NCI-H524 (cell line): ENCODE measurements around the gene TRAPPC6A.
A peak's percentile ranks its signal among the peaks of the same experiment; 100 is the strongest.

Experiments
- DNase-seq, 2 experiments: peaks; one replicate each; lab custom pipeline; 2025; lab: John Stamatoyannopoulos, UW

The TRAPPC6A gene

DNA sequence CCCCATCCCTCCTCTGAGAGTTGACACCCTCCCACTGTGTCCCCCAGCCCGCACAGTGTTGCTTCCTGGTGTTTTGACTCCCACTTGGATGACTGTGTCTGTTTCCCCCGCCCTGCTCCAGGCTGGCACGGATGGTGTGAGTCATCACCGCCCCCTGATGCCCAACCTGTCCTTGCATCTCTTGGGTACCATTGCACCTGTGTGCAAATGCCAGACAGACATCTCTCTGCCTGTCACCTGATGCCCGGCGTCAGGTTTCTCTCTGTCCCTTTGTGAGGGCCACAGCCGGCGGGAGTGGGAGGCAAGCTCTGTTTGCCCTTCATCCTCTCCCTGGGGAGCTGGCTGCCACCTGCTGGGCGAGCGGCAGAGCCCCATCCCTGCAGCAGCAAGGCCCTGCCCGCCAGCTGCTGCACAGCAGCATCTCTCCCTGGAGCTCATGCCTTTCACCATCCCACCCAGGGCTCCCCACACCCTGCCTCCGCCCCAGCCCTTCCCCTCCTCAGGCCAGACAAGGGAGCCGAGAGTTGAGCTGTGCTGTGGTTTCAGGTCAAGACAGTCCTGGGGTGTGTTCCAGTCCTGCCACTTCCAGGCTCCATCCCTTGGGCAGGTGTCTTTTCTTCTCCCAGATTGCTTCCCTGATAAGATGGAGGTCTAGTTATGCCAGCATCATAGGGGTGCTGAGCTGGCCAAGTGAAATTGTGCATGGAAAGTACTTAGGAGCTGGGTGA is 47.0 kb downstream of the TRAPPC6A start:
- DNase-seq, result peak; percentile 33 to 75

DNA sequence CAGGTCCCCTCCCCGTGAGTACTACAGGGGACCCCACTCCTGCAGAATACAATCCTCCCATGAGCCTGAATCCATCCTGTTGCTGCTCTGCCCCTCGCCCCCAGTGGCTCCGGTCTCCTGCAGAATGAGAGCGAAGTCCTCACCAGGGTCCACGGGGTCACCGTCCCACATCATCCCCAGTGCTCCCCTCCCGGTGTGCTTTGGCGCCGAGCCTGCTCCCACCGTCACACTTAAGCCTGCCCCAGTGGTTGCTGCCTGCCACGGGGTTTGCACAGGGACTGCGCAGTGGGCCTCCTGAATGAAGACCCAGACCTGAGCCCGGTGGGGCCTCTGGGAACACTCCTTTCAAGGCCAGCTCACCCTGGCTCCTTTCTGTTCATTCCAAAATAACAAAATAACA is 47.8 kb downstream of the TRAPPC6A start:
- no peak for DNase-seq

DNA sequence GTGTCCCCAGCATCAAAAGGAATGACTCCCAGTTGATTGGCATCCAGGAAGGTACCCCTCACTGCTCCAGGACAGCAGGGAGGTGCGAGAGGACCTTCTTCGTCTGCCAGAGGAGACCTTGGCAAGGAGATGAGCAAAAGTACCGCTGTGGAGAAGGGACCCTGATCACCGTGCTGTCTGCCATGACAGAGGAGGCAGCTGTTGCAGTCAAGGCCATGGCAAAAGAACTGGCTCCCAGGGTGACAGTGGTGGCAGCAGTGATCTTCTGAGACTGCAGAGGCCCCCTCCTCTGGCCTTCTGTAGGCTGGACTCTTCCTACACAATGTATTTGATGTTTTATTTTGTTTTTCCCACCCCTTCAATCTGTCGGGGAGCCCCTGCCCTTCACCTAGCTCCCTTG is 49.2 kb downstream of the TRAPPC6A start:
- no peak for DNase-seq

DNA sequence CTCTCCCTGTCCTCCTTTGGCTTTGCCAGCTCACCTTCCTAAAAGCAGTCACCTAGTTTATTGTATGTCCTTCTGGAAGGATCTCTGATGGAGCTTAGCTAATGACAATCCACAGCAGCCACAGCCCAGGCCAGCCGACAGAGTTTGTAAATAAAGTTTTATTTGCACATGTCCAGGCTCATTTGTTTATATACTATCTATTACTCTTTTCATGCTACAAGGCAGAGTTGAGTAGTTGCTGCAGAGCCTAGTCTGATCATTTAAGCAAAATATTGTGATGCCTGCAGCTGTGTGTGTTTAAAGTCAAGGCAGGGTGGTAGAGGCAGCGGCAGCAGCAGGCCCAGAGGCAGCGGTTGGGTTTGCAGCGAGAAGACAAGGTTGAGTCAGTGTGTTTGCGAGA is 49.9 kb downstream of the TRAPPC6A start:
- DNase-seq, result no peak

DNA sequence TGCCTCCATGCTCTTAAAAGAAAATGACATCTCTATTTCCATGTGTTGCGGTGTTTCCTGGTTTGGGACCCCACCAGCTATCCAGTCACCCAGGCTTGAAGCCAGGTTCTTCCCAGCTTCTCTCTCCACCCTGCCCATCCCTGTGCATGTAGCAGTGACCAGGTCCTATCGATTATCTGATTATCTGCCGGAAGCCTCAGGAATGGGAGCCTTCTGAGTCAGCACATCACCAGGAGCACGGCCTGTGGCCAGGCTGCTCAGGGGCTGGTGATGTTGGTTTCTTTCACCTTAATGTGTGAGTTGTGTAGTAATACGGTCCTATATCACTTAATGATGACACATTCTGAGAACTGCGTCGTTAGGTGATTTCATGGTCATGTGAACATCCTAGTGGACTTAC is 51.4 kb downstream of the TRAPPC6A start:
- no peak for DNase-seq

DNA sequence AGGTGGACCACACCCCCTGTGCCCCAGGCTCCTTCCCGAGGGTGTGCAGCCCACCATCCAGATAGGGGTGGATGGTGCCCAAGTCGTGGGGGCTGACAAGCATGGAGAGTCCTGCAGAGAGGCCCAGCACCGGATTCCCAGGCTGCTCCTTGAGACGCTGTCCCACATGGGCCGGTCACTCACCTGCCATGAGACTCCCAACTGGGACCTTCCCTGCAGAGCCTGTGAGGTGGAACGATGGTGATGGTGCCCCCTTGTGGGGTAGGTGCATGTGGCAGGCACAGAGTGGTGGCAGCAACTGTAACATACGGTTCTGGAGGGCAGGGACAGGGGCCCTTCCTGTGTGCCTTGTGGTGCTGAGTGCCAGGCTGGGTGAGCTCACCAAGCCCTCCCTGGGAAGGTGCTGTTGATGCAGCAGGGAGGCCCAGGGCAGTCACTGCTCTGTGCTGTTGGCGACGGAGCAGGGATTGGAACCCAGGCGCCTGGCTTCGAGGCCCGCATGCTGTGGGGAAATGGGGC is 52.0 kb downstream of the TRAPPC6A start:
- DNase-seq, result peak; percentile 33 to 62

DNA sequence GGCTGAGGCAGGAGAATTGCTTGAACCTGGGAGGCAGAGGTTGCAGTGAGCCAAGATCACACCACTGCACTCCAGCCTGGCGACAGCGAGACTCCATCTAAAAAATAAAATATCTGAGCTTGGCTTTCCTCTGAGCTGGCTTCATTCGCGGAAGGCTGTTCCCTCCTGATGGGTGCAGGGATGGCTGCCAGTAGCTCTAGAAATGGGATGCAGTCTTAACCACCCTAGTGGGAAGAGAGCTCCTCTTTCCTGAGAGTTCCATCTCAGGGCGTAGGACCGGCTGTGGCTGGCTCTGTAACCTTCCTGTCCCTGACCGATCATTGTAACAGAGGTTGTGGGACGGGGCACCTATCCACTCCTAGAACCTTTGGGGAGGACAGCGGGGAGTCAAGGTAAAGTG is 52.7 kb downstream of the TRAPPC6A start:
- DNase-seq, result no peak

DNA sequence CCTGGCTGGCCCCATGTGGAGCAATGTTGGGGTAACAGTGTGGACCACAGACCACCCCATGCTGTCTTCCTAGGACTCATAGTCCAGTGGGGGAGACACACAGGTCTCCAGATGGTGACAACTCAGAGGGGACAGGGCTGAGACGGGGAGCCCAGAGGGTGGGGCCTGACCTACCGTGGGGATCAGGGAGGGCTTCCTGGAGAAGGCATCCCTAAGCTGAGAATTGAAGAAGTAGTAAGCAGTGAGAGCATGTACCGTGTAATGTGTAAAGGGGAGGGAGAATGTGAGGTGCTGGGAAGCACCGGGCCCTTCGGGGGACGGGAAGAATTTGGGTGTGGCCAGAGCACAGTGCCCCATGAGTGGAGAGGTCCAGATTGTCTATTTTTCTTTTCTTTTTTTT is 54.0 kb downstream of the TRAPPC6A start:
- no peak for DNase-seq

DNA sequence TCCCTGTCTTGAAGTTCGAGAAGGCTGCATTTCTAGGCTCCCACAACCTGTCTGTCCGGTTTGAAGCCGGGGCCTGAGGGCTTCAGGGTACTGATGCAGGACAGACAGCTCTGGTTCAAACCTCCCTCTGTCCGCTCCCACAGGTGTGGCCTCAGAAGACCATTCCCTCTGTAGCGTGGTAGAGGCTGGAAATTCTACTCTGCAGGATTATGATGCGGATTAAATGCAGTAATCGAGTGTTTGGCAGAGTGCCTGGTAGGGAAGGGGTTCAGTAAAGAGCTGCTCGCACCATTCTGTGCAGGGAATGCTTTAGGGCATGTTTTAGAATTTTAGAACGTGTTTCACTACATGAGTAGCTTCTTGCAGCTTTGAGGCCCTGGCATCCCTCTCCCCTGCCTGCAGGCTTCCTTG is 54.6 kb downstream of the TRAPPC6A start:
- peak; percentile 66 to 86 for DNase-seq

DNA sequence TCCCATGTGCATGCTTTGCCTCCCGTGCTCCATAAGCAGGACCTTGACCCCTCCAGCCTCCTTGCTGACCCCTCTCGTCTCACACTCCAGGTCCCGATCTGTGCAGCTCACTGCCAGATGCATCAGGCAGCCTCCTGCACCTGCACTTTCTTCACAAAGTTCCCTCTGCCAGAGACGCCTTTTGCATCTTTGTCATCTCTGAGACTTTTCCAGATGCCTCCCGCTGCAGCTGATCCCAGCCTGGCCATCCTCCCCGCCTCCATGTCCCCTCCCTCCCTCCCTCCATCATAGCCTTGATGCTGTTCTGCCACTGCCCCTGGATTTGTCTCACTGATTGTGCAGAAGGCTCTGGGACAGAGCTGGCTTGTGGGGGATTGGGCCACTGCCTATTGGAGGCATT is 55.2 kb downstream of the TRAPPC6A start:
- DNase-seq, result no peak

DNA sequence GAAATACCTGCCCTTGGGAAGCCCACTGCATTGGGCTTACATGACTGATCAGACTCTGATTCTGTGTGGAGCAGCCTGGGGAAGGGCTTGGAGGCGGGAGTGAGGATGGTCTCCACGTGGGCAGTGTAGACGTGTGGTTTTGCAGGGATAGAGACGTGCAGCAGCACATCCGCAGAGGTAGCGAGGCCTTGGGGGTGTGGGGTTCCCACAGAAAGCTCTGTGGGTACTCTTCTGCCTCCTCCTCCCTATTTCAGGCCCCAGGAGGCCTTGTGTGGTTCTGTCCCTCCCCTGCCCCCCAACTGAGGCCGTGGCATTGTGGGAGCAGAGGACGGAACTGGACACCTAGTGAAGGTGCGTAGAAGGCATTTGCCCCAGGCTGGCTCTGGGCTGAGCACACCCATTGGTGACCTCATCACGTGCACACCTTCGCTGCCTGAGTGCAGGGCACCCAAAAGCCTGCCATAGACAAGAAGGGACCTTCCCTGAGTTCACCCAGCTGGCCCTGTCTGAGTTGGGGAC is 56.2 kb downstream of the TRAPPC6A start:
- DNase-seq, result no peak

DNA sequence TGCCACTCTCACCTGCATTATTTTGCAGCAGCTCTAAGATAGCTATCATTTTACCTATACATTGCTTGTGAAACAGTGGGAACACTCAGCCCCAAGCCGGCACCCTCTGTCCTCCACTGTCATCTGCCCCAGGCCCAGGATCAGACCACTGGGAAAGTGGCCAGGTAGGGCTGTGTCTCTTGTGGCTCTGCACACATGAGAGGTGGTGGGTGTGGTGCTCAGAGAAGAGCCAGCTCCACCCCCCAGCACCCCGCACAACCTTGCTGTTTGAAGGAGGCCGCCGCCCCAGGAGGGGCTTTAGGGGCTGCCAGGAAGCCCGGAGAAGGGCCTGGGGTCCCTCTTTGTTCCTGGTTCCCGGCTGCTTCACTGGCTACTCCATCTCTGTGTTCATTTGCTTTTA is 58.5 kb downstream of the TRAPPC6A start:
- DNase-seq, result no peak

DNA sequence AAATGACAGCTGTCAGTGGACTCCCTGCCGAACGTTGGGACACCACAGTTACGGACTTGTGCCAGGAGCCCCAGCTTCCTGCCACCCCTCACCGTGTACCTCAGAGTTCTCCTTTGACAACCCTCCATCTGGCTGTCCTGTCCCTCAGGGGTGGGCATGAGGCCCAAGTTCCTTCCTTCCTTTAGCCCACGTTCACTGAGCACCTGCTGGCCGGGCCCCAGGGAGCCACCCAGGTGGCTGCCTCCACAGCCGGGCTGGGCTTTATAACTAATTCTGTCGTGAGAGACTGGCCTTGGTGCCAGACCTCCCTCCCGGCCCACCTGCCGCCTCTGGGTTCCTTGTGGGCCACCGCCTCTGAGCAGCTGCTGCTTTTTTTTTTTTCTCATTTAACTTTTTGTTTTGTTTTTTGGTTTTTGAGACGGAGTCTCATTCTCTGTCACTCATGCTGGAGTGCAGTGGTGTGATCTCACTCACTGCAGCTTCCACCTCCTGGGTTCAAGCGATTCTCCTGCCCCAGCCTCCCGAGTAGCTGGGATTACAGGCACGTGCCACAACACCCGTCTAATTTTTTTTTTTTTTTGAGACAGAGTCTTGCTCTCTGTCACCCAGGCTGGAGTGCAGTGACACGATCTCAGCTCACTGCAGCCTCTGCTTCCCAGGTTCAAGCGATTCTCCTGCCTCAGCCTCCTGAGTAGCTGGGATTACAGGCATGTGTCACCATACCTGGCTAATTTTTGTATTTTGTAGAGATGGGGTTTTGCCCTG is 59.3 kb downstream of the TRAPPC6A start:
- peak in 1 of 2 experiments; percentile 54 for DNase-seq

DNA sequence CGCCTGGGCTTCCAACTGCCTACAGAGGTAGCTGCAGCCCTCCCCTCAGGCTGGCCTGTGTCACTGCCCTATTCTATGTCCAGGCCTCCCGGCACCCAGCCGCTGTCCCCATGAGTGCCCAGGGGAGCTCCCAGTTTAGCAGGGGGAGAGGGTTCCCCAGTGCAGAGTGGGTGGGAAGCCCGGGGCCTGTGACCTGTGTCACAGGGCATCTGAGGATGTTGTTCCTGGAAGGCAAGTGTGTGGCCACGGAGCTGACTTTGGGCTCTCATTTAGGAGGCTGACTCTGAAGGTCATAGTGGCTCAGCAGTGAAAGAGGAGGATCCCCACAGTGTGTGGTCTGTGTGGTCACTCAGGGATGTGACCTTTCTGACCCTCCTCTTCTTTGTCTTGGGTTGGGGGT is 59.9 kb downstream of the TRAPPC6A start:
- DNase-seq, result no peak

DNA sequence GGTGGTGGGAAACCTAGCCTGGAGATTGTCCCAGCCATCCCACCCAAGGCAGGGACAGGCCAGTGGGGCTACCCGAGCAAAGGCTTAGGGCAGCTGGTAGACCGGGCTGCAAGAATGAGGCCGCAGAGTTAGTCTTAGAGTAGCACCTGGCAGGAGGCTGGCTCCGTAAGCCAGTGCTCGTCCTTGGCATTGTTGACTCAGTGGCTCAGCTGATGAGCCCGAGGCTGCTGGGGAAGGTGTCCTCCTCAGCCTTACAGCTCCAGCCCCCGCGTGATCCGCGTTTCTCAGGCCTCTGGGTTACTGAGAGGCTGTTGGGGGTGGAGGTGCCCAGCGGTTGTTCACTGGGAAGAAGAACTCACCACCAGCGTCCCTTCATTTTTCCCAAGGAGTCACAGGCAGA is 60.4 kb downstream of the TRAPPC6A start:
- no peak for DNase-seq

DNA sequence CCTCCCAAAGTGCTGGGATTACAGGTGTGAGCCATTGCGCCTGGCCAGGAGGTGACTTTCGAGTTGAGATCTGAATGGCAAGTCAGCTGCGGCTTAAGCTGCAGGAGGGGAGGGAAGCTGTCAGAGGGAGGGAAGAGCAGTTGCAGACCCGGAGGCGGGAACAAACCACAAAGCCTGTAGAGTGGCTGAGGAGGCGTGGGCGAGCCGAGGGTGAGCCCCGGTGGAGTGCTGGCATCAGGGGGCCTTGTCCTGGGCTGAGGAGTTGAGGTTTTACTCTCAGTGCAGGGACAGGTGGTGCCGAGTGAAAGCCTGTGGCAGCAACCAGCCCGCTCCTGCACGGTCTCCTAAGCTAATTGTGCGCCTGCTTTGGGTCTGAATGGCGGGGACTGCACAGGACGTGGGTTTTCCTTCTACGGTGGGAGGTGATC is 60.9 kb downstream of the TRAPPC6A start:
- DNase-seq, result peak; percentile 43 to 80

DNA sequence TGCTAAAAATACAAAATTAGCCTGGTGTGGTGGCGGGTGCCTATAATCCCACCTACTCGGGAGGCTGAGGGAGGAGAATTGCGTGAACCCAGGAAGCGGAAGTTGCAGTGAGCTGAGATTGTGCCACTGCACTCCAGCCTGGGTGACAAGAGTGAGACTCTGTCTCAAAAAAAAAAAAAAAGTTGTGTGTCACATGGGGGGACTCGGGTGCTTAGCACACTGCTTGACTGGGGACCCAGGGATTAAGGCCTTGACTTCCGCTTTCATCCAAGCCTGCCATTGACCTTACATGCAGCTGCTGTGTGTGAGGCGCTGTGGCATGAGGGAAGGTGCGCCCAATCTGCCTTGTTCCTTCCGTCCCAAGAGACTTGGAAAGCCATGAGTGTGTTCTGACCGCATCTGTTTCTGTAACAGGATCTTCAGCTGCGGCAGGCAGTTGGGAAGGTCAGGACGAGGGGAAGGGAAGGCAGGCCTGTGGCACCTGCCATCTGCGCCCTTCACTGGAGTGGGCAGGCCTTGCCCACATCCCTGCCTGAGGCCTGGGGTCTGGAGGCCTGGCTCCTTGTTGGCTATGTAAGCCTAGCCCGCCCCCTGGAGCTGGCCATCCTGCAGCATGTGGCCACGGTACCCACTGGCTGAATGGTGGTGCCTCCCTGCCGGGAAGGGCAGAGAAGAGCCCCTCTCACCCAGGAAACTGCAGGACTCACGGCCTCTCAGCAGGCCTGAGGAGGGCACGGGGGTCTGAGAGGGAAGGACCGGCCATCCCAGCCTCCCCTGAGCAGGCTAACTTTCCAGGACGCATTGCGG is 62.0 kb downstream of the TRAPPC6A start:
- DNase-seq, result peak; percentile 96 to 98

DNA sequence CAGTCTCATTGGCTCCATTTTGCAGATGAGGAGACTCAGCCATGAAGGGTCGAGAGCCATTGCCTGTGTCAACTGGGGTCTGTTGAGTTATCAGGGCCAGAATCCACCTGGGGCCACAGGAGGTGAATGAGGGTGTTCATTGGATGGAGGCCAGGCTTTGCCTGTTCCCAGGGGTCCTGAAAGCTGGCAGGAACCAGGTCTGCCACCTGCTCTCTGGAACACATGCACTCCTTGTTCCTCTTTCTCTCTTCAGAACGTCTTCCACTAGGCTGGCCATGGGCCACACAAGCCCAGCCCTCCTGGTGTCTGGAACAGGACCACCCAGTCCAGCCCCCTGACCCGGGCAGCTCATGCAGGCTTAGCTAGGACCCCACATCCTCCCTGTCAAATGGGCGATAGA is 63.9 kb downstream of the TRAPPC6A start:
- DNase-seq, result no peak

DNA sequence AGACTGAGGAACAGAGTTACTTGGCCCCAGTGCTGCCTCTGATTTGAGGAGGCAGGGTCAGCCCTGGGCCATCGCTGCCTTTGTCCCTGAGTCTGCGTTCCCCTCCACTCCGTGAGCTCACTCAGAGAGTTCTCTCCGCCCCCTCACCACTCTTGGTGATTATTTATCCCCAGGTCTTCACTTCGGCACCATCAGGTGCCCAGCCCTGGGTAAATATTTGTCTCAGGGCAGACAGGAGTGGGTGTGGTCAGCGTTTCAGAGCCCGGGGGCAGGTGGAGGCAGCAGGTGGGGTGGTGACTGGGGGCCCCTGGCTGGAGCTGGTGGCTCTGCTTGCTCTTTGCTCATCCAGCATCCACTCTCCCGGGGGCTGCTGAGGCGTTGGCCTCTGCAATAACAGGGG is 64.4 kb downstream of the TRAPPC6A start:
- DNase-seq, result no peak
